ENCODE results near the gene BCAM.

The BCAM gene, protein sequence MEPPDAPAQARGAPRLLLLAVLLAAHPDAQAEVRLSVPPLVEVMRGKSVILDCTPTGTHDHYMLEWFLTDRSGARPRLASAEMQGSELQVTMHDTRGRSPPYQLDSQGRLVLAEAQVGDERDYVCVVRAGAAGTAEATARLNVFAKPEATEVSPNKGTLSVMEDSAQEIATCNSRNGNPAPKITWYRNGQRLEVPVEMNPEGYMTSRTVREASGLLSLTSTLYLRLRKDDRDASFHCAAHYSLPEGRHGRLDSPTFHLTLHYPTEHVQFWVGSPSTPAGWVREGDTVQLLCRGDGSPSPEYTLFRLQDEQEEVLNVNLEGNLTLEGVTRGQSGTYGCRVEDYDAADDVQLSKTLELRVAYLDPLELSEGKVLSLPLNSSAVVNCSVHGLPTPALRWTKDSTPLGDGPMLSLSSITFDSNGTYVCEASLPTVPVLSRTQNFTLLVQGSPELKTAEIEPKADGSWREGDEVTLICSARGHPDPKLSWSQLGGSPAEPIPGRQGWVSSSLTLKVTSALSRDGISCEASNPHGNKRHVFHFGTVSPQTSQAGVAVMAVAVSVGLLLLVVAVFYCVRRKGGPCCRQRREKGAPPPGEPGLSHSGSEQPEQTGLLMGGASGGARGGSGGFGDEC

DNA sequence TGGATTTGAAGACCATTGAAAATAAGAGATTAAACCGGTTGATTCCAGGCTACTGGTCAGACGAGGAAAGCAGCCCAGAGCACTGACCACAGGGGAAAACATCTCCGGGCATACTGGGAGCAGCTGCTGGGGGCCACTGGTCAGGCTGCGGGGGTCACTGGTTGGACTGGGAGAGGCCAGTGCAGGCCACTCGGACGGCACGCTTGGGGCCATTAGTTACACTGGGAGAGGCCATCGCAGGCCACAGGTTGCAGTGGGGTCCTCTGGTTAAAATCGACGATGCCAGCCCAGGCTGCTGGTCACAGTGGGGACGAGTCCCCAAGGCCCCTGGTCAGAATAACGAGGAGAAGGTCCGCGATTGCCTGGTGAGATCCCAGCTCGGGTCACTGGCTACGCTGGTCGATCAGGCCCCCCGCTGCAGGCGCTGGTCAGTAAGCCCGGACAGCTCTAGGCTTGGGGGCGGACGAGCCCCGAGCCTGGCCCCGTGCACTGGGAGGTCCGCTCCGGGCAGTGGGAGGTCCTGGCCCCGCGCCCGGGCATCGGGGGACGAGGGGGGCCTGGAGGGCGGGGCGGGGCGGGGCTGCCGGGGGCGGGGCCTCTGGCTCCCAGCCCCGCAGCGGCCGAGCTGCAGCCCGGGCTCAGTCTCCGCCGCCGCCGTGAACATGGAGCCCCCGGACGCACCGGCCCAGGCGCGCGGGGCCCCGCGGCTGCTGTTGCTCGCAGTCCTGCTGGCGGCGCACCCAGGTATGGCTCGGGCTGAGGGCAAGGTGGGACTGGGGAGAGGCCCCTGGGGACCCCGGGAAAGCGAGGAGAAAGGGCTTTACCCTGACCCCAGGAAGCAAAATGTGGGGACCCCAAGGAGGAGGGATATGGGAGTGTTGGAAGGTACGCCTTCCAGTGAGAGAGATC is at the start of gene BCAM:
TSS of gene BCAM (plus strand) at position 641 of the 909 bp plus-strand sequence. CDS start at position 663, 22 bp downstream.
- no peaks in the 10 kb centered on the region for H3K27me3 ChIP-seq (ENCODE audit: insufficient read depth, low read length, poor library complexity)
- no peak within 1 kb of the TSS for H3K4me2 ChIP-seq (ENCODE audit: insufficient read depth, low read length)
- no peaks in the 10 kb centered on the region for H3K9me3 ChIP-seq (ENCODE audit: insufficient read depth, low read length, severe bottlenecking)
- no peak within 1 kb of the TSS for H3K27ac ChIP-seq (ENCODE audit: low read length)
- ATAC-seq (ENCODE audit: insufficient read depth, low read depth) (no peak), DNase-seq (no peak)
- H3K4me1 ChIP-seq (ENCODE audit: insufficient read depth, low read length), result no peaks in the 10 kb centered on the region
- H3K4me3 ChIP-seq (ENCODE audit: low read depth in 1 of 2, low read length in 2 of 2), result no peak within 1 kb of the TSS
- no peak for TF ChIP-seq EZH2 (IDR thresholded peaks at IDR 0.05; ENCODE audit: borderline replicate concordance, low read depth, low read length, severe bottlenecking)
- TF ChIP-seq, protein P1, sequence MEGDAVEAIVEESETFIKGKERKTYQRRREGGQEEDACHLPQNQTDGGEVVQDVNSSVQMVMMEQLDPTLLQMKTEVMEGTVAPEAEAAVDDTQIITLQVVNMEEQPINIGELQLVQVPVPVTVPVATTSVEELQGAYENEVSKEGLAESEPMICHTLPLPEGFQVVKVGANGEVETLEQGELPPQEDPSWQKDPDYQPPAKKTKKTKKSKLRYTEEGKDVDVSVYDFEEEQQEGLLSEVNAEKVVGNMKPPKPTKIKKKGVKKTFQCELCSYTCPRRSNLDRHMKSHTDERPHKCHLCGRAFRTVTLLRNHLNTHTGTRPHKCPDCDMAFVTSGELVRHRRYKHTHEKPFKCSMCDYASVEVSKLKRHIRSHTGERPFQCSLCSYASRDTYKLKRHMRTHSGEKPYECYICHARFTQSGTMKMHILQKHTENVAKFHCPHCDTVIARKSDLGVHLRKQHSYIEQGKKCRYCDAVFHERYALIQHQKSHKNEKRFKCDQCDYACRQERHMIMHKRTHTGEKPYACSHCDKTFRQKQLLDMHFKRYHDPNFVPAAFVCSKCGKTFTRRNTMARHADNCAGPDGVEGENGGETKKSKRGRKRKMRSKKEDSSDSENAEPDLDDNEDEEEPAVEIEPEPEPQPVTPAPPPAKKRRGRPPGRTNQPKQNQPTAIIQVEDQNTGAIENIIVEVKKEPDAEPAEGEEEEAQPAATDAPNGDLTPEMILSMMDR (IDR thresholded peaks at IDR 0.05; ENCODE audit: borderline replicate concordance, extremely low read depth, low read length, poor library complexity, severe bottlenecking), result no peak
- H3K36me3 ChIP-seq (ENCODE audit: insufficient read depth, low read length), result no peaks in the 10 kb centered on the region
- no peak within 1 kb of the TSS for H3K9ac ChIP-seq (ENCODE audit: low read depth, low read length)
- 0 out of 2 replicates have a peak, but pooled peaks cover 3% of the 10 kb centered on the region for H4K20me1 ChIP-seq (ENCODE audit: insufficient read depth, low read length)
- no peak within 1 kb of the TSS for H2AFZ ChIP-seq (ENCODE audit: low read depth, low read length)
- H3K79me2 ChIP-seq (ENCODE audit: insufficient read depth, low read length), result no peaks in the 10 kb centered on the region

DNA sequence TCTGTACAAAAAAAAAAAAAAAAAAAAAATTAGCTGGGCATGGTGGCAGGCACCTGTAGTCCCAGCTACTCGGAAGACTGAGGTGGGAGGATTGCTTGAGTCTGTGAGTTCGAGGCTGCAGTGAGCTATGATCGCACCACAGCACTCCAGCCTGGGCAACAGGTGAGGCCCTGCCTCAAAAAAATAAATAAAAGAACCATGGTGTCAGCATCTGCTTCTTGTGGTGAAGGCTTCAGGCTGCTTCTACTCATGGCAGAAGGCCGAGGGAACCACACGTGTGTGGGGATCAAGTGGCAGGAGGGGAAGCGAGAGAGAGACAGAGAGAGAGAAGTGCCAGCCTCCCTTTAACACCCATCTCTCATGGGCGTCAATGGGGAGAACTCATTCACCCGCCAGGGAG is 46.9 kb upstream of the BCAM start:
- TF ChIP-seq, protein P1 (IDR thresholded peaks at IDR 0.05; ENCODE audit: borderline replicate concordance, extremely low read depth, low read length, poor library complexity, severe bottlenecking), result no peak
- no peak for TF ChIP-seq EZH2 (IDR thresholded peaks at IDR 0.05; ENCODE audit: borderline replicate concordance, low read depth, low read length, severe bottlenecking)
- no peak for ATAC-seq (ENCODE audit: insufficient read depth, low read depth)
- H3K4me3 ChIP-seq (ENCODE audit: low read depth in 1 of 2, low read length in 2 of 2), result no peak overlapping the region

DNA sequence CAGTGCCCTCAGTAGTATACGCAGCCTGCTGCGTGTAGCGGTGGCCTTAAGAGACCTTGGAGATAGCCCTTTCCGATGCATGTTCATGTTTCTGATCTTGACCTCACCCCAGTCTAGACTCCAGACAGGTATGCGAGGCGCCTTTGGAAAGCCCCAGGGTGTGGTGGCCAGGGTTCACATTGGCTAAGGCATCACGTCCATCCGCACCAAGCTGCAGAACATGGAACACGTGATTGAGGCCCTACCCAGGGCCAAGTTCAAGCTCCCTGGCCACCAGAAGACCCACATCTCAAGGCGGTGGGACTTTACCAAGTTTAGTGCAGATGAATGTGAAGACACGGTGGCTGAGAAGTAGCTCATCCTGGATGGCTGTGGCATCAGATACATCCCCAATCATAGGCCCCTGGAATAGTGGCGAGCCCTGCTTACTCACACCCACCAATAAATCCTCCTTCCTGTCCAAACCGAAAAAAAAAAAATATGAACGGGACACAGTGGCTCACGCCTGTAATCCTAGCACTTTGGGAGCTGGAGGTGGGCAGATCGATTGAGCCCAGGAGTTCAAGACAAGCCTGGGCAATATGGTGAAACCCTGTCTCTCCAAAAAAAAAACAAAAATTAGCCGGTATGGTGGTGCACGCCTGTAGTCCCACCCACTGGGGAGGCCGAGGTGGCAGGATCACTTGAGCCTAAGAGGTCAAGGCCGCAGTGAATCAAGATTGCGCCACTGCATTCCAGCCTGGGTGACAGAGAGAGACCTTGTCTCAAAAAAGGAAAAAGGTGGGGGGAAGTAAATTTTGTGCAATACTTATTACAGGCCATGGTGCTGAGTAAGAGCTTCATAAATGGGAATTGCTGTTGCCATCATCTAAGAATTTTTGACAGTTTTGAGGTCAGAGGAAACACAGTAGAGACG is 43.6 kb upstream of the BCAM start:
- no peak overlapping the region for H2AFZ ChIP-seq (ENCODE audit: low read depth, low read length)
- no peak overlapping the region for H3K4me3 ChIP-seq (ENCODE audit: low read depth in 1 of 2, low read length in 2 of 2)
- no peak overlapping the region for H3K9ac ChIP-seq (ENCODE audit: low read depth, low read length)
- H3K9me3 ChIP-seq (ENCODE audit: insufficient read depth, low read length, severe bottlenecking), result no peaks in the 10 kb centered on the region
- TF ChIP-seq, protein P1 (IDR thresholded peaks at IDR 0.05; ENCODE audit: borderline replicate concordance, extremely low read depth, low read length, poor library complexity, severe bottlenecking), result no peak
- TF ChIP-seq EZH2 (IDR thresholded peaks at IDR 0.05; ENCODE audit: borderline replicate concordance, low read depth, low read length, severe bottlenecking), result no peak
- H3K36me3 ChIP-seq (ENCODE audit: insufficient read depth, low read length), result no peaks in the 10 kb centered on the region
- H3K4me2 ChIP-seq (ENCODE audit: insufficient read depth, low read length), result no peak overlapping the region
- H3K27me3 ChIP-seq (ENCODE audit: insufficient read depth, low read length, poor library complexity), result no peaks in the 10 kb centered on the region
- H3K27ac ChIP-seq (ENCODE audit: low read length), result no peak overlapping the region
- no peaks in the 10 kb centered on the region for H3K4me1 ChIP-seq (ENCODE audit: insufficient read depth, low read length)
- no peaks in the 10 kb centered on the region for H3K79me2 ChIP-seq (ENCODE audit: insufficient read depth, low read length)
- no peaks in the 10 kb centered on the region for H4K20me1 ChIP-seq (ENCODE audit: insufficient read depth, low read length)
- DNase-seq (no peak), ATAC-seq (ENCODE audit: insufficient read depth, low read depth) (no peak)

More for the DNA sequence above, 46.9 kb upstream of the BCAM start:
- Histone ChIP-seq H3K36me3 (ENCODE audit: insufficient read depth, low read length) (no peaks in the 10 kb centered on the region), H3K79me2 (ENCODE audit: insufficient read depth, low read length) (no peaks in the 10 kb centered on the region), H3K4me1 (ENCODE audit: insufficient read depth, low read length) (no peaks in the 10 kb centered on the region), H3K4me2 (ENCODE audit: insufficient read depth, low read length) (no peak overlapping the region), H3K9me3 (ENCODE audit: insufficient read depth, low read length, severe bottlenecking) (no peaks in the 10 kb centered on the region), H3K27me3 (ENCODE audit: insufficient read depth, low read length, poor library complexity) (no peaks in the 10 kb centered on the region), H3K27ac (ENCODE audit: low read length) (no peak overlapping the region), H2AFZ (ENCODE audit: low read depth, low read length) (no peak overlapping the region), H3K9ac (ENCODE audit: low read depth, low read length) (no peak overlapping the region), H4K20me1 (ENCODE audit: insufficient read depth, low read length) (no peaks in the 10 kb centered on the region)
- DNase-seq, result no peak
